RPMI7951 (cell line): ENCODE results near the gene SPECC1L. TPM values are rescaled to one million over a fixed set of nuclear protein-coding genes. Genes with fewer than 3 reads are reported as not detected.
A peak's percentile ranks its signal among the peaks of the same experiment; 100 is the strongest.

Experiments
- DNase-seq: peaks from one replicate; pipeline ENCODE4 v3.0.0-alpha.2; 2012; ENCODE audit warnings: low read depth
- total RNA-seq: library from RNA; depleted of rRNA; stranded (reverse); fragments of >200 nt; shearing (Covaris generic); gene quantifications from 2 replicates; pipeline ENCODE4 v1.2.3, GENCODE V29; 2014

SPECC1L gene
- total RNA-seq, 1 experiment from 2014 or later: 12.6 TPM

DNA sequence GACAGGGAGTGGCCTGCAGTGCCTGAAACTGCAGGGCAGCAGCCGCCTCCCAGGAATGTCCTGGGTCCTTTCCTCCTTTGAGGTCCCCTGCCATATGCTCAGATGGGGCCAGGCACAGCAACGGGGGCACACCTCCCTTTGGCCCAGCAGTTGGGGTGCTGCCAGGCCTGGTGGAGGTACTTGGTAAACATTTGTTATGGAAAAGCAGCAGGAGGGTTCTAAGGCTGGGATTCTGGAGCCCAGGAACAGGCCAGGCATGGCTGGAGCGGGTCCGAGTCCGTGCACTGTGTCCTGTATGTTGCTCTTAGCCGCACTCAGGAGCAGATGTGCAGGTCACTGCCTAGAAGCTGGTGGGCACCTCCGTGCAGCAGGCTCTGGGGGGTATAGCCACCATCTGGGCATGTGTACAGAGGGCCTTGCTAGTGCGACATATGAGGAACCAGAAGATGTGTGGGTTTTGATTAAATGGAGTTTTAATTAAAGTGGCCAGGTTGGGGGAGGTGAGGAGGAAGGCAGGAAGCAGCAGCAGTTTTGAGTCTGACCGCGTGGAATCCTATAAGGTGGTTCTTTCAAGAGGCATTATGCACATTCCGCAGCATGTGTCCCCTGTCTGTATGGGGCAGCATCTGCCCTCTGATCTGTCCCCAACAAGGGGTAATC lies 158.2 kb downstream of the SPECC1L start:
- DNase-seq: no peak

DNA sequence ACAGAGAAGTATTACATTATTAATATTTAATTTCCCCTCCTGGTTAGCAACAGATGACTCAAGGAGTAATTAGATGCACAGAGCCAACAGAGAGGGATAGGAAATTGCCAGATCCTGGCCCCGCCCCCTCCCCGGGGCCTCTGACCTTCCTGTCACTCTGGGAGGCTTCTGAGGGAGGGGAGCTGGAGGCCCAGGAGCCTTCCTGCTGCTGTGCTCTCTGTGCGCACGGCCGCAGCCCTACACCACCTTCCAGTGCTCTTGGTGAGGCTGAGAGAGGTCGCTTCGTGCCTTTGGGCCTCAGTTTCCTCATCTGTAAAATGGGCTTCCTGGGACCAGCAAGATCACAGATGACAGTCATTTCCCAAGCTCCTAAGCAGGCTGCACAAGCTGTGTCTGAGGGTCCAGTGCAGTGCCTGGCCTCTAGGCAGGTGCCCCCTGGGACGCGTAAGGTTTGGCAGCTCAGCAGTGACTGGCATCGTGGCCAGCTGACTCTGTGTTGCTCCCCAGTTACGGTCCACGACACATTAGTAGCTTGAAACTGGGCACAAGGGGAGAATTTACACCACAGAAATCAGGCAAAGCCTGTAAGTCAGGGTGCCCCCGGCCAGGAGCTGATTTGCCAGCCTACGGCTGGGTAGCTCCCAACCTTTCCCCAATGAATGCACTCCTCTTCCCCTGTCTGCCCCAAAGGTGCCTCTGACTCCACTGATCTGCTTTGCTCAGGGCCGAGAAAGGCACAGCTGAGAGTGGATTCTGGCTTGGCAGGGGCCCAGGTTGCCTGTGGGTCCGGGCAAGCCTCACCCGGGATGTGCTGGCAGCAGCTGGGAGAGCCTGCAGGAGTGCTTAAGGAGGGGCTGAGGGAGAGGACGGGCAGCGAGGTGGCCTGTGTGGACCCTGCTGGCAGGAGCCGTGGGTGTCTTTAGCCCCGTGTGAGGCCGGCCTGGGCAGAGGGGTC lies 159.1 kb downstream of the SPECC1L start:
- DNase-seq: peak; percentile 68

DNA sequence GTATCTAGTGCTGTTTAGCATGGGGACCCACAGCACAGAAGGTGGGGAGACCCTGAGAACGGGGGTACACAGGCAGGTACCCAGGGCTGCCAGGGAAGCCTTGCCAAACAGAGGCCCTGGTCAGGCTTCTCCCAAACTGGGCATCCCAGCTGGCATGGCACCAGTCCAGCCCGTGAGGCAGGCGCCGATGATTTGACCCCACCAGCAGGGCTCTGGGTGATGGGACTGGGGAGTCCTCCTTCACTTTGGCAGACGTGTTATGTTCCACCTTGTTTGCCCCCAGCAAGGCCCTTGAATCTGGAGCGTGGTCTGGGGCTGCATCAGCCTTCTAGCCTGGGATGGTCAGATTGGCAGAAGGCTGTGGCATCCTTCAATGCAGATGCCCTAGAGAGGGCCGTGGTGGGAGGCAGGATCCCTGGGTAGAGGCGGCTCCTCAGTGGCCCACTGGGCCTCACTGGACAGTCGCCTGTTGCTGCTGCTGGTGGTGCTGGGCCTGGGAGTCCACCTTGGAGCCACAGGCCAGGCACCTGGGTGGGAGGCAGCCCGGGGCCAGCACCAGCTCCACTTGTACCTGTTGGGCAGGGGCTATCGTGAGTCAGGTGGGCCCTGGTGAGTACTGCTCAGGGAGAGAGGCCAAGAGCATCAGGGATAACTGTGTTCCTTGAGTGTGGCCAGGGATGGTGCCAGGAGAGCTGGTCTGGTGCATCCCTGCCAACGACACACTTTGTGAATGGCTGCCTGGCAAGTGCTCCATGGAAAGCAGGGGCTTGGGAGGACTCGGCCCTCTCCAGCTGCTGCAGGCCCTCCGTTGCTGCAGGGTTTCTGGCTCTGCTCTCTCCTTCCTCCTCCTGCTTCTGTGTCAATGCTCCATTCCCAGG lies 160.0 kb downstream of the SPECC1L start:
- DNase-seq: no peak

DNA sequence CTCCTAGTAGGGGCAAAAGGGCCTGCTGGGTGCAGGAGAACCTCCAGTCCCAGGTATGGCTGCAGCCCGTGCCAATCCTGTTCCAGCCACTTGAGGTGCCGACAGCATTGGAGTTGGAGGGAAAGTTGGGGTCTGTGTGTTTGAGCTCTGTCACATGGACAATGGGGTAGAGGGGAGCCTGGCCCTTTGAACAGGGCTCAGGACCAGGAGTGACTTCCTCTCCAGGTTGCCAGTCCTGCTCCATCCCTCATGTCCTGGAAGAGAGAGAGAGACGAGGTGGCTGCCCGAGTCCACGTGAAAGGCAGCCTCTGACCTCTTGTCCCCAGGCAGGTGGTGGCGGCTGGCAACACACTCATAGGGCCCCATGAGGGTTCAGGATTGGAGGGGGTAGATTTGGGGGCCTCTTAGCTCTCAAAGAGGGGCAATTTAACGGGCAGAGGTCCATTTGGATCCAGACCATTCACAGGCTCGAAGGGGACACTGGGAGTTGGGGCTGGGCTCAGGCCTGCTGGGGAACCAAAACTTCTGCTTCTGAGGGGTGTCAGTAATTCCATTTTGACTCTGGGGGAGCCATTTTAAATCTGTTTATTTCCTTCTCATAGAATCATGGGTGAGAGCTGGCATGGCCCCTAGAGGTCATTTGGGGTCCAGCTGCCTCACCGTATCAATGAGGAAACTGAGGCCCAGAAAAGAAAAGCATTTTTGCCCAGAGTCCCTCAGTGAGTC lies 160.8 kb downstream of the SPECC1L start:
- DNase-seq: no peak

GRCh38 chr22:24432059-24432853 lies 161.6 kb downstream of the SPECC1L start:
- peak; percentile 63 for DNase-seq

- no peak for DNase-seq
Observed at GRCh38 chr22:24433001-24433827, 162.6 kb downstream of the SPECC1L start.

GRCh38 chr22:24433828-24434470 lies 163.3 kb downstream of the SPECC1L start:
- DNase-seq: peak; percentile 86

DNA sequence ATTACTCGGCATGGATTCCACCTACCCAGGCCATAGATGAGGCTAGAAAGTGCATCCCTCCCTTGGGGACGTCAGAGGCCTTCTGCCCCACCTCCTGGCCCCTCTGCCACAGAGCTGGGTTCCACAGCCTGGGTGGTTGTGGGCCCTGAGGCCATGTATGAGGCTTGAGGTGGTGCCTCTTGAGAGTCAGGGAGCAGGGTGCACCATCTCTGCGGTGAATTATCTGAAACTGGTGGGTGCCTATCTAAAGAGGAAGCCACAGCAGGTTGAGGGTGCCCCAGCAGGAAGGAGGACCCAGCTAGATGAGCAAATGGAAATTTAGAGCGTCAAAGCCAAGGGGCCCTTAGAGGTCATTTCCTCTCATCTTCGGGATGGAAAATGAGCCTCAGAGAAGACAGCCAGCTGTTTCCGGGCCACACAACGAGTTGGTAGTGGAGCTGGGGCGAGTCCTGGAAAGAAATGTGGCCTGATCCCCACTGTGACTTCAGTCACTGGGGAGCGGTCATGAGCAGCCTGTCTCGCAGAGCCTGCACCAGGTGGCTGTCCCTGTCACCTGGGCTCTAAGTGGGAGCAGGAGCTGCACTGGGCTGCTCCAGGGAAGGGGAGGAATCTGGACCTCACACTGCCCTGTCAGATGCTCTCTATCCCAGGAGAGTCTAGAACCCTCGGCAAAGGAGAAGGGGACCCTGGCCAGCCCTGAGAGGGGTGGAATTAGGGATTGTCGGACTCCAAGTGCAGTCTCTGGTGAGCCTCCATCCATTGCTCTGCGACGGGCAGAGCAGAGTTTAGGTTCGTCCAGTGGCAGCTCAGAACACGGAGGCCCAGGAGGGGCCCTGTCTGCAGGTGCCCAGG lies 164.1 kb downstream of the SPECC1L start:
- peak; percentile 71 for DNase-seq

DNA sequence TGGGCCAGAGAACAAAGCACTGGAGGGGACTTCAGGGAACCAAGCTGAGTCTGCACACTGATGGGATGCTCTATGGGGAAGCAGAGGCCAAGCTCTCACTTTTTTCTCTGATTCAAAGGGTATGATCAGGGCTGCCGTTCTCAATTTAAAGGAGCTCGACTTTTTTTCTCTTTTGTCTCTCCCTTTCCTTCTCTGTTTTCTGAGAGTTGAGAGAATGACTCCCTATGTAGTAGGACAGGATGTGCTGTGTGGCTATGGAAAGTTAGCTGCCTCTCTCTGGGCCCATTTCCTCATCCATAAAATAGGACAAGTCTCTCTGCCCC lies 164.7 kb downstream of the SPECC1L start:
- DNase-seq: no peak

DNA sequence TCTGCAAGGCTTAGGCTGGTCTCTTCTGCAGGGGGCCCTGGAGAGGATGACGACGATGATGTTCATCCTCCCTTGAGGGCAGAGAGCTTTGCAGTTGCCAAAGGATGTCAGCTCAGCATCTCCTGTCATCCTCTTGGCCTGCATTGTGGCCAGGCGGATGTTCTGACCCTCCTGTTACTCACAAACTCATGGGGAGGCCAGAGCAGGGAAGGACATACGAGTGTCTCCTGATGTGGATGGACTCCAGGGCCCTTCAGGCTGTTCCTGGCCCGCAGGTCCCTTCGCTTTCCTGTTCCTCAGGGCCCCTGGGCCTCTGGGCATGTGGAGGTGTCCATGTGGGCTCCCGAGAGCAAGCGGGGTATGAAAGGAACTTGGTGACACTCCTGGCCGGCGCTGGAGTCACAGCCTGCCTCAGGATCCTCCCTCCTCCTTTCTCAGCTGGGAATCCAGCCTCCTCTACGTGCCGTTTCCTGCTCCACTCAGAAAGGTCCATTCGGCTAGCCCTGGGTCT lies 165.3 kb downstream of the SPECC1L start:
- DNase-seq: peak; percentile 87

DNA sequence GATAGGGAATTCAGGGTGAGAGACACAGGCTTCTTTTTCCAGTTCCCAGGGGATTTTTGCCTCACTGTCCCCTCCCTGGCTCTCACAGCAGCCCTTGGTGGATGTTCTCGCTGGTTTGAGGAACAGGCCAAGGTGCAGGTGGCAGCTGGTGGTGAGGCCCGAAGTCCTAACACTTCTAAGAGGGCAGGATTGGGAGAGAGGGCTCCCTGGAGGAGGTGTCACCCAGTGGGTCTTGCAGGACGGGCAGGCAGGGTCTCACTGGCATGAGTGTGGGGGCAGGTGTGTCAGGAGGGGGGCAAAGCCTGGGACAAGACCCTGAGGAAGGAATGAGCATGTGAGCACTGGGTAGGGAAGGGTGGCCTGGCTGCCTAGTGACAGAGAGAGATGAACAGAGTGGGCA lies 165.9 kb downstream of the SPECC1L start:
- DNase-seq: no peak

DNA sequence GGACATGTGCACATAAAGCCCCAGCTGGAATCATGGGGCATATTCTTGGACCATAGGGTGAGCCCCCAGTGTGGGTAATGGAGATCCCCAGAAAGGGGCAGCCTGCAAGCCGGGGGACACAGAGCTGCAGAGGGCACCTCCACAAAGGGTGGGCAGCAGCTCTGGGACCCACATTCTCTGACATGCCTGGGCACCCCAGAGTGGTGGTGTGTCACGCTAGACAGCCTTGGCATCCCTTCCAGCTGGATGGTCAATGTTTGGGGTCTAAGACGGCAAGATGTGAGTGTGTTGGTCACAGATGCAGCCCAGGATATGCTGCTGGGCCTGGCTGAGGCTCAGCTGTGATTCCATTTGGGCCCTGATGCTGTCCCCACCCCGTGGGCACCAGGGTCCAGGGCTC lies 166.5 kb downstream of the SPECC1L start:
- no peak for DNase-seq

DNA sequence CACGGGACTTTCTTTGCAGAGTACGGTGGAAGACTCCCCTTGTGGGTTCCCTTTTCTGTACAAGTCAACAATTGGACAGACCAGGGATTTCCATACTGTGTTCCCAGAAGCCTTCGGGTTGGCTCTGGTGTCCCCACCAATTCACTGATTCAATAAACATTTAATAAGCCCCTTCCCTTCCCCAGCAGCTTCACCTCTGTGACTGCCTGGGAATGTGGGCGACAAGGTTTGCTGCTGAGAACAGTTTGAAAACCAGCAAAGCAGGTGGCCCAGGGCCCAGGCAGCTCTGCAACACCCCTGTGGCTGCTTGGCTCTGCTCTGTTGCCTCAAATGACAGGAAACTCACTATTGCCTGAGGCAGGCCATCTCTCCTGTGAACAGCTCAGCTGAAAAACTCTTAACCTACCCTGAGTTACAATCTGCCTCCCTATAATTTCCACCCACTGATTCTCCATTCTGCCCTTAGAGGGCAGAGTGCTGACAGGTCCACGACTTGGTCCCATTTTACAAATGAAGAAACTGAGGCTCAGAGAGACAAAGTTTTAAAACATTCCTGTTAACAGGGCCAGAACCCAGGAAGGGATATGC lies 167.2 kb downstream of the SPECC1L start:
- peak; percentile 79 for DNase-seq

DNA sequence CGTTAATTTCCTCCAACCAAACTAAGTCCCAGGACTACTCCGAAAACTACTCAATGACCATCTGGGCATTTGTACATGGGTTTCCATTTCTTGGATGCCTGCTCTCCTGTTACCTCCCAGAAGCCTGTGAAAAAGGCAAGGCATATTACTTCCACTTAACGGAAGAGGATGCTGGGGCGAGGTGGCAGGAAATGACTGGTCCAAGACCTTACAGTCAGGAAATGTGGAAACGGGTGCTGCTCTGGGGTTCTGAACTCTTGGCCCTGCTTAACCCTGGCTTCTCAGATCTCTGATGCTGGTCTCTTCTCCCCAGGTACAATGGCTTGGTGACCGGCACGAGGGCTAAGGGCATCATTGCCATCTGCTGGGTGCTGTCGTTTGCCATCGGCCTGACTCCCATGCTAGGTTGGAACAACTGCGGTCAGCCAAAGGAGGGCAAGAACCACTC lies 169.7 kb downstream of the SPECC1L start:
- no peak for DNase-seq

DNA sequence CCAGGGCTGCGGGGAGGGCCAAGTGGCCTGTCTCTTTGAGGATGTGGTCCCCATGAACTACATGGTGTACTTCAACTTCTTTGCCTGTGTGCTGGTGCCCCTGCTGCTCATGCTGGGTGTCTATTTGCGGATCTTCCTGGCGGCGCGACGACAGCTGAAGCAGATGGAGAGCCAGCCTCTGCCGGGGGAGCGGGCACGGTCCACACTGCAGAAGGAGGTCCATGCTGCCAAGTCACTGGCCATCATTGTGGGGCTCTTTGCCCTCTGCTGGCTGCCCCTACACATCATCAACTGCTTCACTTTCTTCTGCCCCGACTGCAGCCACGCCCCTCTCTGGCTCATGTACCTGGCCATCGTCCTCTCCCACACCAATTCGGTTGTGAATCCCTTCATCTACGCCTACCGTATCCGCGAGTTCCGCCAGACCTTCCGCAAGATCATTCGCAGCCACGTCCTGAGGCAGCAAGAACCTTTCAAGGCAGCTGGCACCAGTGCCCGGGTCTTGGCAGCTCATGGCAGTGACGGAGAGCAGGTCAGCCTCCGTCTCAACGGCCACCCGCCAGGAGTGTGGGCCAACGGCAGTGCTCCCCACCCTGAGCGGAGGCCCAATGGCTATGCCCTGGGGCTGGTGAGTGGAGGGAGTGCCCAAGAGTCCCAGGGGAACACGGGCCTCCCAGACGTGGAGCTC lies 170.2 kb downstream of the SPECC1L start:
- DNase-seq: no peak

DNA sequence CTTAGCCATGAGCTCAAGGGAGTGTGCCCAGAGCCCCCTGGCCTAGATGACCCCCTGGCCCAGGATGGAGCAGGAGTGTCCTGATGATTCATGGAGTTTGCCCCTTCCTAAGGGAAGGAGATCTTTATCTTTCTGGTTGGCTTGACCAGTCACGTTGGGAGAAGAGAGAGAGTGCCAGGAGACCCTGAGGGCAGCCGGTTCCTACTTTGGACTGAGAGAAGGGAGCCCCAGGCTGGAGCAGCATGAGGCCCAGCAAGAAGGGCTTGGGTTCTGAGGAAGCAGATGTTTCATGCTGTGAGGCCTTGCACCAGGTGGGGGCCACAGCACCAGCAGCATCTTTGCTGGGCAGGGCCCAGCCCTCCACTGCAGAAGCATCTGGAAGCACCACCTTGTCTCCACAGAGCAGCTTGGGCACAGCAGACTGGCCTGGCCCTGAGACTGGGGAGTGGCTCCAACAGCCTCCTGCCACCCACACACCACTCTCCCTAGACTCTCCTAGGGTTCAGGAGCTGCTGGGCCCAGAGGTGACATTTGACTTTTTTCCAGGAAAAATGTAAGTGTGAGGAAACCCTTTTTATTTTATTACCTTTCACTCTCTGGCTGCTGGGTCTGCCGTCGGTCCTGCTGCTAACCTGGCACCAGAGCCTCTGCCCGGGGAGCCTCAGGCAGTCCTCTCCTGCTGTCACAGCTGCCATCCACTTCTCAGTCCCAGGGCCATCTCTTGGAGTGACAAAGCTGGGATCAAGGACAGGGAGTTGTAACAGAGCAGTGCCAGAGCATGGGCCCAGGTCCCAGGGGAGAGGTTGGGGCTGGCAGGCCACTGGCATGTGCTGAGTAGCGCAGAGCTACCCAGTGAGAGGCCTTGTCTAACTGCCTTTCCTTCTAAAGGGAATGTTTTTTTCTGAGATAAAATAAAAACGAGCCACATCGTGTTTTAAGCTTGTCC lies 171.0 kb downstream of the SPECC1L start:
- peak; percentile 40 for DNase-seq
